ENCODE data around the gene TRIM16. TPM values are rescaled to one million over a fixed set of nuclear protein-coding genes. Genes with fewer than 3 reads are reported as not detected.
A peak's percentile ranks its signal among the peaks of the same experiment; 100 is the strongest.
"Not testable (repeated sequence)": the region's sequence is repeated elsewhere in the genome, so short reads cannot be mapped to it uniquely, and the experiment has no call there.

TRIM16 gene
- total and polyA plus RNA-seq, 9 of the 15 experiments (the other 6 are each of a cell fraction or from before 2014, with no cell fraction given), result 3.5 to 9.2 (median 8.2) TPM

DNA sequence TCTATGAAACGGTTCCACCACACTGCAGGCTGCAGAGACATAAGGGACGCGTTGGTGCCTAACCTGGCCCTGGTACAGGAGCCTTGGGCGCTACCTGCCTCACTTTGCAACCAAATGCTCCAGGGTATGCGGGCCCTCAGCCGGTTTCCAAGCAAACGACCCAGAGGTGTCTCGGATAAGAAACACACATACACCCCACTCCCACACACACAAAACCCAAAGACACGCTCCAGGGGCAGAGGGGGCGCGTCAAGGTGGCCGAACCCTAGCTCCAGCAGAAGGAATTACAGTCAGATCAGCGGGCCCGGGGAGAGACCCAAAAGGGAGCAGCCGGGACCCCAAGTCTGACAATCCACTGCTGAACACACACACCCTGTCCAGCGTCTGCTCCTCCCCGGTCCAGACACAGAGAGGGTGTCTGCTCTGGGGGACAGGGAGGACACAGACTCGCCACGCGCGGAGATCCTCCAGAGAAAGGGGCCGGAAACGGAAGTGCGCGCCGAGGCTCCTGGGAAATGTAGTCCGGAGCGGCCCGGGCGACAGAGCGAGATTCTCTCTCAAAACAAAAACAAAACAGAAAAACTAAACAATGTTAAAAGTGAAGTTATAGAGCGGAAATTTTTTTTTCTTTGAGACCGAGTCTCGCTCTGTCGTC, at the start of gene TRIM16 (continued):
- TF ChIP-seq, protein P1, sequence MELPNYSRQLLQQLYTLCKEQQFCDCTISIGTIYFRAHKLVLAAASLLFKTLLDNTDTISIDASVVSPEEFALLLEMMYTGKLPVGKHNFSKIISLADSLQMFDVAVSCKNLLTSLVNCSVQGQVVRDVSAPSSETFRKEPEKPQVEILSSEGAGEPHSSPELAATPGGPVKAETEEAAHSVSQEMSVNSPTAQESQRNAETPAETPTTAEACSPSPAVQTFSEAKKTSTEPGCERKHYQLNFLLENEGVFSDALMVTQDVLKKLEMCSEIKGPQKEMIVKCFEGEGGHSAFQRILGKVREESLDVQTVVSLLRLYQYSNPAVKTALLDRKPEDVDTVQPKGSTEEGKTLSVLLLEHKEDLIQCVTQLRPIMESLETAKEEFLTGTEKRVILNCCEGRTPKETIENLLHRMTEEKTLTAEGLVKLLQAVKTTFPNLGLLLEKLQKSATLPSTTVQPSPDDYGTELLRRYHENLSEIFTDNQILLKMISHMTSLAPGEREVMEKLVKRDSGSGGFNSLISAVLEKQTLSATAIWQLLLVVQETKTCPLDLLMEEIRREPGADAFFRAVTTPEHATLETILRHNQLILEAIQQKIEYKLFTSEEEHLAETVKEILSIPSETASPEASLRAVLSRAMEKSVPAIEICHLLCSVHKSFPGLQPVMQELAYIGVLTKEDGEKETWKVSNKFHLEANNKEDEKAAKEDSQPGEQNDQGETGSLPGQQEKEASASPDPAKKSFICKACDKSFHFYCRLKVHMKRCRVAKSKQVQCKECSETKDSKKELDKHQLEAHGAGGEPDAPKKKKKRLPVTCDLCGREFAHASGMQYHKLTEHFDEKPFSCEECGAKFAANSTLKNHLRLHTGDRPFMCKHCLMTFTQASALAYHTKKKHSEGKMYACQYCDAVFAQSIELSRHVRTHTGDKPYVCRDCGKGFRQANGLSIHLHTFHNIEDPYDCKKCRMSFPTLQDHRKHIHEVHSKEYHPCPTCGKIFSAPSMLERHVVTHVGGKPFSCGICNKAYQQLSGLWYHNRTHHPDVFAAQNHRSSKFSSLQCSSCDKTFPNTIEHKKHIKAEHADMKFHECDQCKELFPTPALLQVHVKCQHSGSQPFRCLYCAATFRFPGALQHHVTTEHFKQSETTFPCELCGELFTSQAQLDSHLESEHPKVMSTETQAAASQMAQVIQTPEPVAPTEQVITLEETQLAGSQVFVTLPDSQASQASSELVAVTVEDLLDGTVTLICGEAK (IDR thresholded peaks at IDR 0.05), result peak; percentile 96
- TF ChIP-seq, protein P1 (CRISPR knock-in tag; IDR thresholded peaks at IDR 0.05), result not testable (repeated sequence)
- TF ChIP-seq POLR2A (conservative IDR thresholded peaks at IDR 0.05) (peak; percentile 79), L3MBTL2 (IDR thresholded peaks at IDR 0.05) (0 out of 2 replicates have a peak, but pooled peaks have one; percentile 19), MYC (IDR thresholded peaks at IDR 0.05; ENCODE audit: low read depth, low read length) (peak; percentile 29; the same call in 1 of the 2 replicates), ZNF143 (CRISPR knock-in tag; IDR thresholded peaks at IDR 0.05) (peak; percentile 83), SIX5 (IDR thresholded peaks at IDR 0.05; ENCODE audit: borderline replicate concordance in 1 of 2, insufficient read depth in 1 of 2, low read depth in 1 of 2, low read length in 2 of 2) (peak; percentile 39 to 60; a peak in 2 of 4 replicates), GABPB1 (CRISPR knock-in tag; IDR thresholded peaks at IDR 0.05) (peak; percentile 96), POLR2G (IDR thresholded peaks at IDR 0.05; ENCODE audit: low read depth, low read length) (peak; percentile 67), RBFOX2 (IDR thresholded peaks at IDR 0.05; ENCODE audit: low read depth, low read length) (peak; percentile 68)
- TF ChIP-seq, protein P2, sequence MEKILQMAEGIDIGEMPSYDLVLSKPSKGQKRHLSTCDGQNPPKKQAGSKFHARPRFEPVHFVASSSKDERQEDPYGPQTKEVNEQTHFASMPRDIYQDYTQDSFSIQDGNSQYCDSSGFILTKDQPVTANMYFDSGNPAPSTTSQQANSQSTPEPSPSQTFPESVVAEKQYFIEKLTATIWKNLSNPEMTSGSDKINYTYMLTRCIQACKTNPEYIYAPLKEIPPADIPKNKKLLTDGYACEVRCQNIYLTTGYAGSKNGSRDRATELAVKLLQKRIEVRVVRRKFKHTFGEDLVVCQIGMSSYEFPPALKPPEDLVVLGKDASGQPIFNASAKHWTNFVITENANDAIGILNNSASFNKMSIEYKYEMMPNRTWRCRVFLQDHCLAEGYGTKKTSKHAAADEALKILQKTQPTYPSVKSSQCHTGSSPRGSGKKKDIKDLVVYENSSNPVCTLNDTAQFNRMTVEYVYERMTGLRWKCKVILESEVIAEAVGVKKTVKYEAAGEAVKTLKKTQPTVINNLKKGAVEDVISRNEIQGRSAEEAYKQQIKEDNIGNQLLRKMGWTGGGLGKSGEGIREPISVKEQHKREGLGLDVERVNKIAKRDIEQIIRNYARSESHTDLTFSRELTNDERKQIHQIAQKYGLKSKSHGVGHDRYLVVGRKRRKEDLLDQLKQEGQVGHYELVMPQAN (IDR thresholded peaks at IDR 0.05; ENCODE audit: borderline replicate concordance), result peak; percentile 28; the same call in 1 of the 2 replicates
- TF ChIP-seq, protein P3, sequence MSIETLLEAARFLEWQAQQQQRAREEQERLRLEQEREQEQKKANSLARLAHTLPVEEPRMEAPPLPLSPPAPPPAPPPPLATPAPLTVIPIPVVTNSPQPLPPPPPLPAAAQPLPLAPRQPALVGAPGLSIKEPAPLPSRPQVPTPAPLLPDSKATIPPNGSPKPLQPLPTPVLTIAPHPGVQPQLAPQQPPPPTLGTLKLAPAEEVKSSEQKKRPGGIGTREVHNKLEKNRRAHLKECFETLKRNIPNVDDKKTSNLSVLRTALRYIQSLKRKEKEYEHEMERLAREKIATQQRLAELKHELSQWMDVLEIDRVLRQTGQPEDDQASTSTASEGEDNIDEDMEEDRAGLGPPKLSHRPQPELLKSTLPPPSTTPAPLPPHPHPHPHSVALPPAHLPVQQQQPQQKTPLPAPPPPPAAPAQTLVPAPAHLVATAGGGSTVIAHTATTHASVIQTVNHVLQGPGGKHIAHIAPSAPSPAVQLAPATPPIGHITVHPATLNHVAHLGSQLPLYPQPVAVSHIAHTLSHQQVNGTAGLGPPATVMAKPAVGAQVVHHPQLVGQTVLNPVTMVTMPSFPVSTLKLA (conservative IDR thresholded peaks at IDR 0.05), result peak; percentile 55 to 75; a peak in 3 of 4 replicates
- TF ChIP-seq MYC (CRISPR knock-in tag; IDR thresholded peaks at IDR 0.05; ENCODE audit: borderline replicate concordance, low read depth), result not testable (repeated sequence)

All from K562 (cell line).